Karpas-422 (cell line): ENCODE data around the gene ZNF384. TPM values are rescaled to one million over a fixed set of nuclear protein-coding genes. Genes with fewer than 3 reads are reported as not detected.

ENCODE experiments used
- DNase-seq: peaks from one replicate; pipeline ENCODE4 v3.0.0-alpha.2; 2015
- H2AFZ ChIP-seq: fragments of 200-600 bp; sonication (generic); 2 replicates; pipeline ENCODE4 v1.6.1; 2014; ENCODE audit warnings: antibody characterized with exemption, low read length, mixed read lengths
- H3K27ac ChIP-seq: fragments of 200-600 bp; sonication (generic); 2 replicates; pipeline ENCODE4 v1.5.1; 2014; ENCODE audit warnings: mild to moderate bottlenecking, low read length, moderate library complexity
- H3K27me3 ChIP-seq: fragments of 200-600 bp; sonication (generic); 2 replicates; pipeline ENCODE4 v1.6.1; 2014; ENCODE audit warnings: low read length, mixed read lengths
- H3K36me3 ChIP-seq: fragments of 200-600 bp; sonication (generic); 2 replicates; pipeline ENCODE4 v1.6.1; 2014; ENCODE audit warnings: low read length, mixed read lengths; ENCODE audit not compliant: insufficient read depth
- H3K4me1 ChIP-seq: fragments of 200-600 bp; sonication (generic); 2 replicates; pipeline ENCODE4 v1.6.1; 2014; ENCODE audit warnings: mild to moderate bottlenecking, low read length, mixed read lengths
- H3K4me2 ChIP-seq: fragments of 200-600 bp; sonication (generic); 2 replicates; pipeline ENCODE4 v1.6.1; 2014; ENCODE audit warnings: low read length, low read depth, mild to moderate bottlenecking; ENCODE audit not compliant: poor library complexity, severe bottlenecking
- H3K4me3 ChIP-seq: fragments of 200-600 bp; sonication (generic); 2 replicates; pipeline ENCODE4 v1.5.1; 2014; ENCODE audit warnings: mild to moderate bottlenecking, antibody characterized with exemption, low read length, mixed read lengths
- H3K79me2 ChIP-seq: fragments of 200-600 bp; sonication (generic); 2 replicates; pipeline ENCODE4 v1.6.1; 2014; ENCODE audit warnings: mild to moderate bottlenecking, low read length, mixed read lengths
- H3K9ac ChIP-seq: fragments of 200-600 bp; sonication (generic); 2 replicates; pipeline ENCODE4 v1.6.0; 2014; ENCODE audit warnings: low read length
- H3K9me2 ChIP-seq: fragments of 200-600 bp; sonication (generic), shearing (Covaris generic); replicated peaks from 2 replicates; pipeline ENCODE4 v1.6.0; 2014; ENCODE audit warnings: mild to moderate bottlenecking, low read length, moderate library complexity; ENCODE audit not compliant: insufficient read depth
- H3K9me3 ChIP-seq: fragments of 300-700, 200-600 bp; sonication (generic); 2 replicates; pipeline ENCODE4 v1.6.1; 2014; ENCODE audit warnings: low read length, mixed read lengths
- H4K20me1 ChIP-seq: fragments of 200-600 bp; sonication (generic); 2 replicates; pipeline ENCODE4 v1.6.1; 2014; ENCODE audit warnings: mild to moderate bottlenecking, antibody characterized with exemption, low read length, low read depth; ENCODE audit not compliant: insufficient read depth
- total RNA-seq: library from RNA; depleted of rRNA; stranded (reverse); fragments of >200 nt; shearing (Covaris generic); gene quantifications from 2 replicates; pipeline ENCODE4 v1.2.3, GENCODE V29; 2014; ENCODE audit warnings: low replicate concordance

The ZNF384 gene
- total RNA-seq, 1 experiment from 2014 or later: 35.5 TPM

DNA sequence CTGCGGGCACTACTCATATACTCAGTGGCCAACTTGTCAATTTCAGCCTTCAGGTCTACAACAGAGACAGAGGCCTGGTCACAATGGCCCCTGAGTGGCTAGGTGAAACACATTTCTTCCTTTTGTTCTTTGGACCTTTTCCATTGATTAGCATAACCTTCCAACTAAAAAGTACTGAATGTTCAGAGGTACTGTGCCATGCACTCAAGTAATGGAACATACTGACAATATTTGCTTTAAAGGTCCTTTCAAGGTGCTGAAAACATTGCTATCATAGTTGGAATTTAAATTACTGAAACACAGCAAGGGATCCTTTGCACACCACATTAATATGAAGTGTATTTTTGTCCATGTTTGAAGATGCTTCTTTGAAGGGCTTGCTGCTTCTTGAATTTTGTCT lies 35.8 kb downstream of the ZNF384 start:
- no peaks in the 10 kb centered on the region for H3K9me3 ChIP-seq
- peaks cover 11% of the 10 kb centered on the region; the same call in 1 of the 2 replicates for H3K36me3 ChIP-seq
- no peak overlapping the region for H2AFZ ChIP-seq

DNA sequence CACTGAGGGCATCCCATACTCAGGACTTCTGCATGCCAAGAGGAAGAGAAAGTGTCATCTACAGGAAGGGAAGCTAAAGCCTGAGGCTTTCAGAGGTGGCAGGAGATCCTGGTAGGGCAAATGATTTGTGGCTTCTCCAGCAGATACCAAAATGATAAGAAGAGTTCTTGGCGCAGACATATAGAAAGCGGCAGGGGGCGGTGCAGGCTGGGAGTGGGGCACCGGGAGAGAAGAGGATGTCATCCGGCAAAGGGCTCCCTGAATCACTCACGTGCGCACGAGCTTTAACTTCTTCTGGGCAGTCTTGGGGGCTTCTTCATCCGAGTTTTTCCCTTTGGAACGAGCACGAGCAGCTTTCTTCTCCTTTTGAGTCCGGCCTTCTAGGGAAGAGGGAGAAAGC lies 36.8 kb downstream of the ZNF384 start:
- Histone ChIP-seq H4K20me1 (no peaks in the 10 kb centered on the region), H3K9me3 (no peaks in the 10 kb centered on the region), H3K9me2 (no peaks in the 10 kb centered on the region), H3K9ac (no peak overlapping the region), H3K27ac (no peak overlapping the region), H3K4me3 (no peak overlapping the region), H2AFZ (no peak overlapping the region), H3K79me2 (no peaks in the 10 kb centered on the region), H3K36me3 (peaks cover 11% of the 10 kb centered on the region; the same call in 1 of the 2 replicates), H3K4me2 (no peak overlapping the region), H3K27me3 (no peaks in the 10 kb centered on the region), H3K4me1 (0 out of 2 replicates have a peak, but pooled peaks cover 3% of the 10 kb centered on the region)
- no peak for DNase-seq

More for the DNA sequence above, 35.8 kb downstream of the ZNF384 start:
- no peak for DNase-seq
- Histone ChIP-seq H3K4me2 (no peak overlapping the region), H3K27me3 (no peaks in the 10 kb centered on the region), H3K9ac (no peak overlapping the region), H3K27ac (no peak overlapping the region), H3K79me2 (no peaks in the 10 kb centered on the region), H4K20me1 (no peaks in the 10 kb centered on the region), H3K4me1 (0 out of 2 replicates have a peak, but pooled peaks cover 3% of the 10 kb centered on the region), H3K9me2 (no peaks in the 10 kb centered on the region), H3K4me3 (no peak overlapping the region)

DNA sequence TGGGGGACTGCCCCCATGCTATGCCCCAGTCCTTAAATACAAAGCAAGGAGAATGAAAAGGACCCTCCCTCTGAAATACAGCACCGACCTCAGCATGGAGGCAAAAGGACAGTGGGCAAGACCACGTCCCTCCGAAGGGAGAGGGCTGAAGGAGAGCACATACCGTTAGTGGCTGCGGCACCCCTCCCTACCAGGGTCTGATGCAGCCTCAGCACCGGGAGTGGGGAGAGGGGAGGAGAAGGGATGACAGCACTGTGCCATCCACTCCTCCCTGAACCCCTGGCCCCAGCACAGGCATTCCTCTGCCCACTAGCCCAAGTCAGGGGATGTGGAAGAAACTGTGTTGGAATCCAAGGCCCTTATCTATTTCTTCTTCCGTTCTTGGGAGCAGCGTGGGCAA lies 38.3 kb downstream of the ZNF384 start:
- H4K20me1 ChIP-seq: no peaks in the 10 kb centered on the region
- H3K79me2 ChIP-seq: no peaks in the 10 kb centered on the region
- H3K9me3 ChIP-seq: no peaks in the 10 kb centered on the region
- H3K9ac ChIP-seq: no peak overlapping the region
- no peaks in the 10 kb centered on the region for H3K4me1 ChIP-seq
- H3K4me2 ChIP-seq: no peak overlapping the region
- H3K27ac ChIP-seq: no peak overlapping the region
- no peak overlapping the region for H3K4me3 ChIP-seq
- H2AFZ ChIP-seq: no peak overlapping the region
- H3K36me3 ChIP-seq: peaks cover 9% of the 10 kb centered on the region; the same call in 1 of the 2 replicates
- no peak for DNase-seq
- no peaks in the 10 kb centered on the region for H3K27me3 ChIP-seq
- no peaks in the 10 kb centered on the region for H3K9me2 ChIP-seq

DNA sequence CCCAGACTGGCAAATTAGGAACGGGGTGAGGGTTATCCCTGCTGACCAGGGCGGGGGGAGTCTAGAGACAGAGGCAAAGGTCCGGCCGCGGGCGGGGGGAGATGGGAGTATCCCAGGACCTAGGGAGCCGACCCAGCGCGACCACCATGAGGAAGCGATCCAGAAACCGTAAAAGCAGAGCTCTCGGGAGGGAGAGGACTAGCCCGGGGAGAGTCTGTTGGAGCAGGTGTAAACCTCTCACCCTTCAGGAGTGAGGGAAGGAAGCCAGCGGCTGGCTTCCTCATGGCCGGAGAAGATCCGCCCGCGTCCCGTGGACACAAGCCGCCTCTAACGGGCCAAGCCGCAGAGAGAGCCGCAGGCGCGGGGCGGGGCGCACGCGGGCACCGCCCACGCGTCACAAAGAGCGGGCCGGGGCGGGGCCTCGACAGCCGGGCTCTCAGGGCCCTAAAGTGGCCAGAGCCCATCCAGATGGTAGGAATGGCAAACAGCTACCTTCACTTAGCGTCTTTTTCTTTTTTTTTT lies 42.0 kb downstream of the ZNF384 start, which contains the start of gene ACRBP:
ACRBP (minus strand) TSS at position 350 of the 522 bp plus-strand sequence; CDS start at position 284, 66 bp downstream.
- no peak for DNase-seq
- no peak within 1 kb of the TSS for H3K4me2 ChIP-seq
- H3K27ac ChIP-seq: no peak within 1 kb of the TSS
- no peaks in the 10 kb centered on the region for H3K79me2 ChIP-seq
- no peaks in the 10 kb centered on the region for H3K9me3 ChIP-seq
- no peak within 1 kb of the TSS for H2AFZ ChIP-seq
- H3K9ac ChIP-seq: no peak within 1 kb of the TSS
- H3K36me3 ChIP-seq: peaks cover 9% of the 10 kb centered on the region; the same call in 1 of the 2 replicates
- H3K9me2 ChIP-seq: no peaks in the 10 kb centered on the region
- no peak within 1 kb of the TSS for H3K4me3 ChIP-seq
- H4K20me1 ChIP-seq: no peaks in the 10 kb centered on the region
- H3K4me1 ChIP-seq: peaks cover 2% of the 10 kb centered on the region; the same call in 1 of the 2 replicates
- H3K27me3 ChIP-seq: no peaks in the 10 kb centered on the region

DNA sequence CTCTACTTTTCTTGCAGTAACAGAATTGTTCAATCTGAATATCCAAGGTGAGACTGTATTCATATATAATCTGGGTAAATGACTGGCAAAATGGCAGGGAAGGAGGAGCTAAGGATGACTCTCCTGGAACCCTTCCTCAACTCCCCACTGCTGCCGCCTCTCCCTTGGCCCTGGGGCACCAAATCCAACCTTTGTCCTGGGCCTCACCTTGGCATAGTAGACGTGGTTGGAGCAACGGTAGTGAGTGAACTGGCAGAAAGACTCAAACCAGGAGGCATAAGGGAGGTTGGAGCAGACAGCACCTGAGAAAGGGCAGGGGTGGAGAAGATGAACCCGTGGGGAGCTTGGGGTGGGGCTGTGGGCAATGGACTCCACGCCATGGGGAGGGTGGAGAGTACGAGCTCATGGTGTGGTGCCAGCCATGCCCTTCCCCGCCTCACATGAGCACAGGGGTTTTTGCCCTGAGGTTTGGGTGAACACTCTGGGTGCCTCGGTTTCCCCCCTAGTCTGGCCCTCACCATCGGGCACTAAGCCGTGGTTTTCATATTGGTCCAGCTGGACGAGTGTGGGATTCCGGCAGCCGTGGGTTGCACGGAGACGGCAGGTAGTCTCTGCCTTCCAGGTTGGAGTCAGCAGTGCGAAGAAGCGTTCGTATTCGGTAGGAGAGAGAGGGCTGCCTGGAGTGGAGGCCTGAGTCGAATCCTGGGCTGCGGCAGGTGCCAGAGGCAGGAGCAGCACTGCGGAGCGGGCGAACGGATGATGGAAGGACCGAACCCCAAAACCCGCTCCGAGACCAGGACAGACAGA lies 42.7 kb downstream of the ZNF384 start:
- Histone ChIP-seq H3K9ac (no peak overlapping the region), H2AFZ (no peak overlapping the region), H3K27ac (no peak overlapping the region), H3K36me3 (peaks cover 9% of the 10 kb centered on the region; the same call in 1 of the 2 replicates), H3K4me3 (no peak overlapping the region), H3K4me1 (peaks cover 2% of the 10 kb centered on the region; the same call in 1 of the 2 replicates), H4K20me1 (no peaks in the 10 kb centered on the region), H3K4me2 (no peak overlapping the region), H3K27me3 (no peaks in the 10 kb centered on the region), H3K79me2 (no peaks in the 10 kb centered on the region), H3K9me2 (no peaks in the 10 kb centered on the region), H3K9me3 (no peaks in the 10 kb centered on the region)
- no peak for DNase-seq

DNA sequence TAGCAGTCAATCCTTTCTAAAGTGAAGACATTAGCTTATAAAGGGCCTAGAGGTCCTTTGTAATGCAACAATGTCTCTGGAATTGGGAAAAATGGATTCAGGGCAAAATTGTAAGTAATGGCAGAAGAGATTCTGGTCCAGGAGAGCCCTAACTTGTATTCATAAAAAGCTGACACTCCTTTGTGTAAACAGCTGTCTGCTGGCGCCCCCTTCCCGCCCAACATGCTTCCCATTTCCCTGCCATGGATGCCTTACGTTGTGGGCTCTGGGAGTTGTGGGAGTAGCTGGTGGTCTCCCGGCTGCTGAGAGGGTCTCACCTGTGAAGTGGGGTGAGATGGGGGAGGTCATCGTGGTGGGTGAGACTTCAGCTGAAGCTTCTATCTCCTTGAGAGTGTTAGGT lies 44.3 kb downstream of the ZNF384 start:
- Histone ChIP-seq H3K27ac (no peak overlapping the region), H3K9me3 (no peaks in the 10 kb centered on the region), H3K36me3 (peaks cover 9% of the 10 kb centered on the region; the same call in 1 of the 2 replicates), H3K4me1 (peaks cover 2% of the 10 kb centered on the region; the same call in 1 of the 2 replicates), H3K79me2 (no peaks in the 10 kb centered on the region), H3K4me2 (no peak overlapping the region), H3K4me3 (no peak overlapping the region), H3K27me3 (no peaks in the 10 kb centered on the region), H4K20me1 (no peaks in the 10 kb centered on the region), H3K9me2 (no peaks in the 10 kb centered on the region), H2AFZ (no peak overlapping the region), H3K9ac (no peak overlapping the region)
- no peak for DNase-seq

DNA sequence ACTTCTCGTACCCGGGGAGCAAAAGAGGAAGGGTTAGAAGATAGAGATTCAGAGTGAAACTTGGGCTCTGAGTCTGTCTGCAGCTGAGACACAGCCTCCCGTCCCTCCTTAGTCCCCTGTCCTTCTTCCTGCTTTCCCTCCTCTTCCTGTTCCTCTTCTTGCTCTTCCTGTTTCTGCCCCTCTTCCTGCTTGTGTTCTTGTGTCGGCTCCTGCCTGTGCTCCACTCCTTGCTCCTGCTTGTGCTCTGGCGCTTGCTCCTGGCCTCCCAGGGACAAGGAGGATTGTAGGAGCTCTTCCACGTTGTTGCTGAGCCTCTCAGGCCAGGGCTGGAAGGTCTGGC lies 44.9 kb downstream of the ZNF384 start:
- Histone ChIP-seq H3K79me2 (no peaks in the 10 kb centered on the region), H3K4me3 (no peak overlapping the region), H3K9me3 (no peaks in the 10 kb centered on the region), H3K9me2 (no peaks in the 10 kb centered on the region), H3K4me1 (peaks cover 2% of the 10 kb centered on the region; the same call in 1 of the 2 replicates), H3K27me3 (no peaks in the 10 kb centered on the region), H3K27ac (no peak overlapping the region), H3K4me2 (no peak overlapping the region), H4K20me1 (no peaks in the 10 kb centered on the region), H2AFZ (no peak overlapping the region), H3K9ac (no peak overlapping the region), H3K36me3 (peaks cover 9% of the 10 kb centered on the region; the same call in 1 of the 2 replicates)
- DNase-seq: no peak

DNA sequence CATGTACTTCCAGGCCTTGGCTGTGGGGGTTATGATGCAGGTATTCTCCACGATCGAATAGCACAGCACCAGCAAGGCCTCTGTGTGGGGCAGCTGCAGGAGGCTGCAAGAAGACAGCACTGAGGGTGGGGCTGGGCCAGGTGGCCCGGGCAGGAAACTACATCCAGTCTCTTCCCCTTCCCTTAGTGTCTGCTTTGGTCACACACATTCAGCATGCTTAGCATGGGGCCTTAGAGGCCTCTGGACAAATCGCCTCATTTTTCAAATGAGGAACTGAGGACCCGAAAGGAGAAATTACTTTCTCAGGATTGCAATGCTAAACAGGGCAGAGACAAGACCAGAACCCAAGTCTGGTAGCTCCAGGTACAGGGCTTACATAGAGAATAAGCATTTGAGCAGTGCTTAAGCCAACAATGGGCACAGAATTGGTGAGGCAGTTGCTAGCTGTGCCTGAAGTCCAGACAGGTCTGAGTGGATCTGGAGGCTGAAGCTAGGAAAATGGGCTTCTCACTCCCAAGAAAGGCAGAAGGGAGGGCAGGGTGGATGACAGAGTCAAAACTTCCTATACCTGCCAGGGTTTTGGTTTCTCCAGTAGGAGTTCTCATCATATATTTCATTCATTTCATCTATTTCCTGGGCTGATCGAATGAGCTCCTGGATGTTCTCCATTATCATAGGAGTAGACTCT lies 45.5 kb downstream of the ZNF384 start:
- peaks cover 2% of the 10 kb centered on the region; the same call in 1 of the 2 replicates for H3K4me1 ChIP-seq
- peaks cover 9% of the 10 kb centered on the region; the same call in 1 of the 2 replicates for H3K36me3 ChIP-seq
- H3K4me2 ChIP-seq: no peak overlapping the region
- H4K20me1 ChIP-seq: no peaks in the 10 kb centered on the region
- H3K4me3 ChIP-seq: no peak overlapping the region
- no peaks in the 10 kb centered on the region for H3K9me2 ChIP-seq
- no peak overlapping the region for H2AFZ ChIP-seq
- no peaks in the 10 kb centered on the region for H3K27me3 ChIP-seq
- DNase-seq: no peak
- no peak overlapping the region for H3K27ac ChIP-seq
- no peak overlapping the region for H3K9ac ChIP-seq
- H3K9me3 ChIP-seq: no peaks in the 10 kb centered on the region
- H3K79me2 ChIP-seq: no peaks in the 10 kb centered on the region
